SK-N-DZ (cell line): ENCODE measurements around the gene CKB.
"Not testable (repeated sequence)": the region's sequence is repeated elsewhere in the genome, so short reads cannot be mapped to it uniquely, and the experiment has no call there.

Source experiments
- DNase-seq: peaks from one replicate; pipeline ENCODE4 v3.0.0-alpha.2; 2015; ENCODE audit warnings: low spot score

CKB gene

GRCh38 chr14:103526247-103526913 lies 3.8 kb upstream of the CKB start:
- no peak for DNase-seq

GRCh38 chr14:103525430-103526246 lies 3.0 kb upstream of the CKB start:
- DNase-seq: not testable (repeated sequence)

GRCh38 chr14:103524002-103524935 lies 1.6 kb upstream of the CKB start:
- DNase-seq: no peak

GRCh38 chr14:103523575-103523954 lies 935 bp upstream of the CKB start:
- no peak for DNase-seq

GRCh38 chr14:103521951-103522563 lies 573 bp downstream of the CKB start:
- DNase-seq: no peak

GRCh38 chr14:103521438-103521950 lies 1.1 kb downstream of the CKB start:
- DNase-seq: no peak

GRCh38 chr14:103520657-103521437 lies 1.8 kb downstream of the CKB start:
- peak; percentile 74 for DNase-seq

- no peak for DNase-seq
Observed at GRCh38 chr14:103520269-103520656, 2.4 kb downstream of the CKB start.

GRCh38 chr14:103519837-103520212 lies 2.8 kb downstream of the CKB start:
- DNase-seq: no peak

- DNase-seq: no peak
Observed at GRCh38 chr14:103519043-103519836, 3.4 kb downstream of the CKB start.

- DNase-seq: peak; percentile 47
Observed at GRCh38 chr14:103518422-103519042, 4.1 kb downstream of the CKB start.

GRCh38 chr14:103517721-103518421 lies 4.8 kb downstream of the CKB start:
- DNase-seq: no peak

- no peak for DNase-seq
Observed at GRCh38 chr14:103517174-103517566, 5.5 kb downstream of the CKB start.

GRCh38 chr14:103516426-103517173 lies 6.0 kb downstream of the CKB start:
- no peak for DNase-seq

GRCh38 chr14:103514596-103515421 lies 7.8 kb downstream of the CKB start:
- DNase-seq: no peak

GRCh38 chr14:103512701-103513611 lies 9.7 kb downstream of the CKB start:
- DNase-seq: no peak
